Mucosa of rectum (tissue), 2 donors: ENCODE results near the gene KCTD17.
"Not testable (repeated sequence)": the region's sequence is repeated elsewhere in the genome, so short reads cannot be mapped to it uniquely, and the experiment has no call there.

Experiments
- H3K27ac ChIP-seq, 2 donors: one replicate each; pipeline ENCODE4 v1.7.0; 2013; ENCODE audit warnings: inconsistent platforms in 2 of 2, low read depth in 2 of 2, low read length in 2 of 2
- H3K27me3 ChIP-seq, 2 donors: one replicate each; pipeline ENCODE4 v1.7.0; 2013; ENCODE audit warnings: low read length in 2 of 2; ENCODE audit not compliant: control insufficient read depth in 2 of 2, insufficient read depth in 2 of 2
- H3K36me3 ChIP-seq, 2 donors: one replicate each; pipeline ENCODE4 v1.7.0; 2013; ENCODE audit warnings: low read length in 2 of 2; ENCODE audit not compliant: control insufficient read depth in 2 of 2, insufficient read depth in 2 of 2
- H3K4me1 ChIP-seq, 2 donors: one replicate each; pipeline ENCODE4 v1.7.0; 2013; ENCODE audit warnings: low read length in 2 of 2, mild to moderate bottlenecking in 1 of 2; ENCODE audit not compliant: control insufficient read depth in 2 of 2, insufficient read depth in 2 of 2
- H3K4me3 ChIP-seq, 2 donors: one replicate each; pipeline ENCODE4 v1.7.0; 2013; ENCODE audit warnings: low read length in 2 of 2
- H3K9ac ChIP-seq, 2 donors: one replicate each; pipeline ENCODE4 v1.7.0; 2013; ENCODE audit warnings: low read length in 2 of 2, low read depth in 1 of 2, mild to moderate bottlenecking in 1 of 2
- H3K9me3 ChIP-seq, 2 donors: one replicate each; pipeline ENCODE4 v1.7.0; 2013; ENCODE audit warnings: low read length in 2 of 2; ENCODE audit not compliant: control insufficient read depth in 2 of 2
- donor health status: healthy.
- donor health status: Normal muscosa, but diverticular disease.

The KCTD17 gene

GRCh38 chr22:37067428-37067827 is 15.9 kb downstream of the KCTD17 start:
- Histone ChIP-seq H3K4me3 (no peak overlapping the region), H3K9ac (no peak overlapping the region), H3K9me3 (no peaks in the 10 kb centered on the region), H3K27me3 (peaks cover 10 to 16% of the 10 kb centered on the region in 2 donors), H3K36me3 (no peaks in the 10 kb centered on the region), H3K27ac (no peak overlapping the region), H3K4me1 (peaks cover 0 to 4% of the 10 kb centered on the region in 2 donors)

DNA sequence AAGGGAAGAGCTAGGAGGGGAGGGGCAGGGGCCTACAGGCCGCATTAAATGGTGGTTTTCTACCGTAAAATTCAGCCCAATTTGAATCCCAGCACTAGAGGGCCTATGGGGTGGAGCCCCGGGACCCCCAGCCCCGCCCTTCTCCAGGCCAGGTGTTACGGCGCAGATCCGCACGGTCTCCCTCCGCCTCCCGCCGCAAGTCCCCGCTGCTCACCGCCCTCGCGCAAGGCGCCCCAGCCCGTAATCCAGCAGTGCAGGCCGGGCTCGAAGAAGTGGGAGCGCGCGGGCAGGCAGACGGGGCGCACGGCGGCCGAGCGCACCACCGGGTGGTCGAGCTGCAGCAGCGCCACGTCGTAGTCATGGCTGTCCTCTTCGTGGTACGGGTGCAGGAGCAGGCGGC is 17.3 kb downstream of the KCTD17 start:
- no peak overlapping the region for H3K27ac ChIP-seq
- peaks cover 10 to 16% of the 10 kb centered on the region in 2 donors for H3K27me3 ChIP-seq
- H3K4me3 ChIP-seq: no peak overlapping the region
- no peaks in the 10 kb centered on the region for H3K4me1 ChIP-seq
- no peaks in the 10 kb centered on the region for H3K9me3 ChIP-seq
- no peak overlapping the region for H3K9ac ChIP-seq
- H3K36me3 ChIP-seq: no peaks in the 10 kb centered on the region

- Histone ChIP-seq H3K36me3 (no peaks in the 10 kb centered on the region), H3K4me3 (no peak overlapping the region), H3K27ac (no peak overlapping the region), H3K9ac (no peak overlapping the region), H3K9me3 (no peaks in the 10 kb centered on the region), H3K27me3 (peaks cover 10 to 16% of the 10 kb centered on the region in 2 donors), H3K4me1 (no peaks in the 10 kb centered on the region)
Observed at GRCh38 chr22:37069319-37069718, 17.8 kb downstream of the KCTD17 start.

GRCh38 chr22:37069719-37070118 is 18.2 kb downstream of the KCTD17 start:
- peaks cover 10 to 17% of the 10 kb centered on the region in 2 donors for H3K27me3 ChIP-seq

DNA sequence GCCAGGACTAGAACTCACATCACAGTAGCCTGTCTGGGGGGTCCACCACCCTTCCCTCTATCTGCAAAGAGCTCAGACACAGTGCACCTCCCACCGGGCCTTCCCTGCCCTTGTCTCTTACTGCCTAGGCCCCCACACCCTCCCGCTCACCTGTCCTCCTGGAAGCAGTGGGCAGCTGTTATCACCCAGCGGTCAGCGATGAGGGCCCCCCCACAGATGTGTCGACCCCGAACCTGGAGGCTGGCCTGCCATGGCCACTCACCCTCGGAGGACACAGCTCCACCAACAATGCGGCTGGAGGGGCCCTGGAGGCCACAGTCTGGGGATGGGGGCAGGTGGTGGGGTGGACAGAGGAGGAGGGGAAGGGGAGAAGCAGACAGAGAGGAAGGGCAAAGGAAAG is 18.8 kb downstream of the KCTD17 start:
- no peak overlapping the region for H3K27ac ChIP-seq
- no peaks in the 10 kb centered on the region for H3K9me3 ChIP-seq
- H3K36me3 ChIP-seq: no peaks in the 10 kb centered on the region
- H3K4me3 ChIP-seq: no peak overlapping the region
- H3K27me3 ChIP-seq: peaks cover 10 to 23% of the 10 kb centered on the region in 2 donors
- no peak overlapping the region for H3K9ac ChIP-seq
- no peaks in the 10 kb centered on the region for H3K4me1 ChIP-seq

More at GRCh38 chr22:37069719-37070118, 18.2 kb downstream of the KCTD17 start:
- Histone ChIP-seq H3K9me3 (no peaks in the 10 kb centered on the region), H3K27ac (no peak overlapping the region), H3K9ac (no peak overlapping the region), H3K4me1 (no peaks in the 10 kb centered on the region), H3K36me3 (no peaks in the 10 kb centered on the region), H3K4me3 (no peak overlapping the region)

GRCh38 chr22:37070744-37071143 is 19.2 kb downstream of the KCTD17 start:
- Histone ChIP-seq H3K9ac (no peak overlapping the region), H3K36me3 (no peaks in the 10 kb centered on the region), H3K9me3 (no peaks in the 10 kb centered on the region), H3K27ac (no peak overlapping the region), H3K4me3 (no peak overlapping the region), H3K27me3 (peaks cover 10 to 24% of the 10 kb centered on the region in 2 donors), H3K4me1 (no peaks in the 10 kb centered on the region)

- peaks cover 14 to 24% of the 10 kb centered on the region in 2 donors for H3K27me3 ChIP-seq
- H3K27ac ChIP-seq, H3K36me3 ChIP-seq, H3K4me1 ChIP-seq, H3K4me3 ChIP-seq, H3K9me3 ChIP-seq, H3K9ac ChIP-seq: not testable (repeated sequence)
Observed at GRCh38 chr22:37071850-37072592, 20.5 kb downstream of the KCTD17 start.

GRCh38 chr22:37072673-37073072 is 21.1 kb downstream of the KCTD17 start:
- Histone ChIP-seq H3K36me3 (no peaks in the 10 kb centered on the region), H3K9me3 (no peaks in the 10 kb centered on the region), H3K27me3 (peaks cover 14 to 23% of the 10 kb centered on the region in 2 donors), H3K27ac (no peak overlapping the region), H3K4me1 (no peaks in the 10 kb centered on the region), H3K4me3 (no peak overlapping the region), H3K9ac (no peak overlapping the region)

GRCh38 chr22:37074537-37074936 is 23.0 kb downstream of the KCTD17 start:
- Histone ChIP-seq H3K4me3 (no peak overlapping the region), H3K9me3 (no peaks in the 10 kb centered on the region), H3K4me1 (peaks cover 3 to 5% of the 10 kb centered on the region in 2 donors), H3K27ac (no peak overlapping the region), H3K36me3 (no peaks in the 10 kb centered on the region), H3K27me3 (peaks cover 10 to 16% of the 10 kb centered on the region in 2 donors), H3K9ac (no peak overlapping the region)

DNA sequence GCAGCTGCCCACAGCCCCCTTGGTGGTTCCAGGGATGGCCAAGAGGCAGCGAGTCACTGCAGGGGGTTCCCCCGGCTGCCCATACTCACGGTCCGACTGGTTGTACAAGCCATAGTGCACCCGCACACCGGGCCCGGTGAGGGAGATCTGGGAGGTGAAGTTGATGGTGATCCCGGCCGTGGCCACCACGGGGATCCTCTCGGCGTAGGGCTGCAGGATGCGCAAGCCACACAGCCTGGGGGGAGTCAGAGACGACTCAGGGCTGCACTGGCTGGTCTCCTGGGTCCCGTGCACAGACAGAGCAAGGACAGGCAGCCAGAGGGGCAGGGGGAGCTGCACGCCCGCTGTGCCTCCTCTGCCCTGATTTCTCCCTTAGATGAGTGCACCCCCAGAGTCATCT is 23.5 kb downstream of the KCTD17 start:
- peaks cover 8 to 11% of the 10 kb centered on the region in 2 donors for H3K27me3 ChIP-seq

More for the DNA sequence above, 23.5 kb downstream of the KCTD17 start:
- Histone ChIP-seq H3K9ac (no peak overlapping the region), H3K4me3 (no peak overlapping the region), H3K36me3 (no peaks in the 10 kb centered on the region), H3K27ac (no peak overlapping the region), H3K4me1 (peaks cover 3 to 5% of the 10 kb centered on the region in 2 donors), H3K9me3 (no peaks in the 10 kb centered on the region)
